Large intestine (tissue), 3 donors: ENCODE data around the gene DNASE2. TPM values are rescaled to one million over a fixed set of nuclear protein-coding genes. Genes with fewer than 3 reads are reported as not detected.

ENCODE experiments used
- DNase-seq, 2 donors: peaks; one replicate each; pipeline versions ENCODE4 v3.0.0 to v3.0.0-alpha.2; 2013
- H3K27ac ChIP-seq: one replicate; pipeline ENCODE4 v1.5.1; 2013; ENCODE audit warnings: low read length
- H3K27me3 ChIP-seq: 2 replicates; pipeline ENCODE4 v1.6.1; 2013; ENCODE audit warnings: low read length; ENCODE audit not compliant: control insufficient read depth, insufficient read depth
- H3K36me3 ChIP-seq: 2 replicates; pipeline ENCODE4 v1.6.1; 2013; ENCODE audit warnings: low read length; ENCODE audit not compliant: control insufficient read depth, insufficient read depth
- H3K4me1 ChIP-seq: one replicate; pipeline ENCODE4 v1.6.1; 2013; ENCODE audit warnings: low read length; ENCODE audit not compliant: control insufficient read depth, insufficient read depth
- H3K4me3 ChIP-seq: one replicate; pipeline ENCODE4 v1.5.1; 2013; ENCODE audit warnings: low read length
- H3K9me3 ChIP-seq: one replicate; pipeline ENCODE4 v1.6.1; 2013; ENCODE audit warnings: mild to moderate bottlenecking, low read depth, low read length, moderate library complexity; ENCODE audit not compliant: control insufficient read depth
- WGBS: methylation state at CpG from one replicate; pipeline ENCODE4 v1.1.5; 2013; ENCODE audit warnings: low lambda C conversion rate; ENCODE audit not compliant: insufficient coverage; 5-methylcytosine and 5-hydroxymethylcytosine counted together
- polyA plus RNA-seq: library from polyadenylated mRNA; unstranded; fragments of 120-200 nt; gene quantifications from one replicate; pipeline ENCODE4 v1.2.1, GENCODE V29; 2013

The DNASE2 gene
- polyA plus RNA-seq, 1 donor: 7.8 TPM

GRCh38 chr19:12873891-12874745, 7.1 kb downstream of the DNASE2 start:
- no peak for DNase-seq
- Histone ChIP-seq H3K4me1 (peaks cover 2% of the 10 kb centered on the region), H3K27ac (no peak overlapping the region), H3K36me3 (no peaks in the 10 kb centered on the region), H3K9me3 (peaks cover 15% of the 10 kb centered on the region), H3K4me3 (no peak overlapping the region), H3K27me3 (peaks cover 13% of the 10 kb centered on the region)
- WGBS: no CpG with 5 or more reads among the region's 86 CpGs

DNA sequence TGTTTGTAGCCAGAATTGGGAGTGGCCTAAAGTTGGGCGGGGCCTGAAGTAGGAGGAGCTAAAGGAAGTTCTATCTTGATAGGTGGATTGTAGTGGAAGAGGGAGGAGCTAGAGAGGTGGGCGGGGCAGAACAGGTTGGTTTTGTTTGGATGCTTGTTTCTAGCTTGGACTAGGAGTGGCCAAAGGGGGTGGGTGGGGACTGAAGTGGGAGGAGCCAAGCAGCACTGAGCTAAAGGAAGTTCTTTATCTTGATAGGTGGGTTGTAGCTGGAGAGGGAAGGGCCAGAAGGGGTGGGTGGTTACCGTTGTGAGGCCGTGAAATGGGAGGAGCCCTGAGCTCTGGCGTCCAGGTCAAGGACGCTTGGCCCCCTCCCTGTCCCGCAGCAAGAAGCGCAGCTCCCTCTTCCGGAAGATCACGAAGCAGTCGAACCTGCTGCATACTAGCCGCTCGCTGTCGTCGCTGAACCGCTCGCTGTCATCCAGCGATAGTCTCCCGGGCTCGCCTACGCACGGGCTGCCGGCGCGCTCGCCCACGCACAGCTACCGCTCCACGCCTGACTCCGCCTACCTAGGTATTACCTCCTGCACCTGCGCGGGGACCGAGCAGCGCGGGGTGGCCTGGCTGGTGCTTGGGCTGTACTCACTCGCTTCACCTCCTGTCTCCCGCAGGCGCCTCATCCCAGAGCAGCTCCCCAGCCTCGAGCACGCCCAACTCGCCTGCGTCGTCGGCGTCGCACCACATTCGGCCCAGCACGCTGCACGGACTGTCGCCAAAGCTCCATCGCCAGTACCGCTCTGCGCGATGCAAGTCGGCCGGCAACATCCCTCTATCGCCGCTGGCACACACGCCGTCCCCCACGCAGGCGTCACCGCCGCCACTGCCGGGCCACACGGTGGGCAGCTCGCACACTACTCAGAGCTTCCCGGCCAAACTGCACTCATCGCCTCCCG, 8.0 kb downstream of the DNASE2 start:
- no peaks in the 10 kb centered on the region for H3K36me3 ChIP-seq
- peak; percentile 42 to 45 for DNase-seq
- H3K27ac ChIP-seq: no peak overlapping the region
- H3K27me3 ChIP-seq: peaks cover 13% of the 10 kb centered on the region
- H3K4me1 ChIP-seq: peaks cover 2% of the 10 kb centered on the region
- H3K4me3 ChIP-seq: peak overlapping the region; percentile 16
- peaks cover 15% of the 10 kb centered on the region for H3K9me3 ChIP-seq
- no CpG with 5 or more reads among the region's 70 CpGs for WGBS

DNA sequence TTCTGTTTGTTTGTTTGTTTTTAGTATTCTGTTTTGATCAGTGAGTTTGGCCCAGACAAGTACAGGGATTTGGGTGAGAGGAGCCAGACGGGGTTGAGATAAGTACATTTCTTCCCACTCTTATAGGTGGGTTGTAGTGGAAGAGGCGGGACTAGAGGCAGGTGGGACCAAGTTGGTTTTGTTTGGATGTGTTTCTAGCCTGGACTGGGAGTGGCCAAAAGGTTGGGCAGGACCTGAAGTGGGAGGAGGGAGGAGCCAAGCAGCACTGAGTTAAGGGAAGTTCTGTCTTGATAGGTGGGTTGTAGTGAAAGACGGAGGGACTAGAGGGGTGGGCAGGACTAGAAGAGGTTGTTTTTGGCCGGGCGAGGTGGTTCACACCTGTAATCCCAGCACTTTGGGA, 9.0 kb downstream of the DNASE2 start:
- H3K27ac ChIP-seq: no peak overlapping the region
- no peaks in the 10 kb centered on the region for H3K36me3 ChIP-seq
- H3K4me1 ChIP-seq: peaks cover 2% of the 10 kb centered on the region
- WGBS: no CpG with 5 or more reads among the region's 5 CpGs
- DNase-seq: no peak
- H3K4me3 ChIP-seq: no peak overlapping the region
- H3K9me3 ChIP-seq: peaks cover 15% of the 10 kb centered on the region
- H3K27me3 ChIP-seq: peaks cover 13% of the 10 kb centered on the region

DNA sequence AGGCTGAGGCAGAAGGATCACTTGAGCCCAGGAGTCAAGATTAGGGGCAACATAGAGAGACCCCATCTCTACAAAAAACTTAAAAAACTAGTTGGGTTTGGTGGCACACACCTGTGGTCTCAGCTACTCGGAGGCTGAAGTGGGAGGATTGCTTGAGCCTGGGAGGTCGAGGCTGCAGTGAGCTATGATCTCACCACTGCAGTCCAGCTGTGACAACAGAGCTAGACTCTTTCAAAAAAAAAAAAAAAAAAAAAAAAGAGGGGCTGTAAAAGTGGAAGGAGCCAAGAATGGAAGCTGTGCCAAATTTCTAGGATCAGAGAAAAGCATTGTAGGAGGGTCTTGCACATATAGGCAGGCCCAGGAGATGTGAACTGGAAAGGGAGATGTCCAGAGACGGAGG, 9.6 kb downstream of the DNASE2 start:
- H3K9me3 ChIP-seq: peaks cover 15% of the 10 kb centered on the region
- DNase-seq: no peak
- H3K36me3 ChIP-seq: no peaks in the 10 kb centered on the region
- H3K4me3 ChIP-seq: no peak overlapping the region
- no peak overlapping the region for H3K27ac ChIP-seq
- peaks cover 13% of the 10 kb centered on the region for H3K27me3 ChIP-seq
- H3K4me1 ChIP-seq: peaks cover 2% of the 10 kb centered on the region
- WGBS: 58% methylated on average over 2 of the region's 3 CpGs

- Histone ChIP-seq H3K27ac (no peak overlapping the region), H3K36me3 (no peaks in the 10 kb centered on the region), H3K27me3 (peaks cover 5% of the 10 kb centered on the region), H3K4me1 (peaks cover 2% of the 10 kb centered on the region), H3K4me3 (no peak overlapping the region), H3K9me3 (peaks cover 9% of the 10 kb centered on the region)
- peak in 1 of 2 donors; percentile 47 for DNase-seq
- no CpG with 5 or more reads among the region's 10 CpGs for WGBS
Measured at GRCh38 chr19:12868540-12869112, 12.6 kb downstream of the DNASE2 start.

GRCh38 chr19:12867120-12868099, 13.8 kb downstream of the DNASE2 start:
- Histone ChIP-seq H3K27me3 (peaks cover 3% of the 10 kb centered on the region), H3K36me3 (no peaks in the 10 kb centered on the region), H3K4me1 (no peaks in the 10 kb centered on the region), H3K27ac (no peak overlapping the region), H3K4me3 (peak overlapping the region; percentile 41), H3K9me3 (peaks cover 3% of the 10 kb centered on the region)
- peak; percentile 57 to 74 for DNase-seq
- WGBS: no CpG with 5 or more reads among the region's 51 CpGs

GRCh38 chr19:12866416-12867119, 14.7 kb downstream of the DNASE2 start:
- WGBS: no CpG with 5 or more reads among the region's 29 CpGs
- H3K4me3 ChIP-seq: peak overlapping the region; percentile 41
- no peaks in the 10 kb centered on the region for H3K36me3 ChIP-seq
- H3K27ac ChIP-seq: no peak overlapping the region
- H3K27me3 ChIP-seq: peaks cover 3% of the 10 kb centered on the region
- DNase-seq: no peak
- no peaks in the 10 kb centered on the region for H3K4me1 ChIP-seq
- peaks cover 3% of the 10 kb centered on the region for H3K9me3 ChIP-seq

DNA sequence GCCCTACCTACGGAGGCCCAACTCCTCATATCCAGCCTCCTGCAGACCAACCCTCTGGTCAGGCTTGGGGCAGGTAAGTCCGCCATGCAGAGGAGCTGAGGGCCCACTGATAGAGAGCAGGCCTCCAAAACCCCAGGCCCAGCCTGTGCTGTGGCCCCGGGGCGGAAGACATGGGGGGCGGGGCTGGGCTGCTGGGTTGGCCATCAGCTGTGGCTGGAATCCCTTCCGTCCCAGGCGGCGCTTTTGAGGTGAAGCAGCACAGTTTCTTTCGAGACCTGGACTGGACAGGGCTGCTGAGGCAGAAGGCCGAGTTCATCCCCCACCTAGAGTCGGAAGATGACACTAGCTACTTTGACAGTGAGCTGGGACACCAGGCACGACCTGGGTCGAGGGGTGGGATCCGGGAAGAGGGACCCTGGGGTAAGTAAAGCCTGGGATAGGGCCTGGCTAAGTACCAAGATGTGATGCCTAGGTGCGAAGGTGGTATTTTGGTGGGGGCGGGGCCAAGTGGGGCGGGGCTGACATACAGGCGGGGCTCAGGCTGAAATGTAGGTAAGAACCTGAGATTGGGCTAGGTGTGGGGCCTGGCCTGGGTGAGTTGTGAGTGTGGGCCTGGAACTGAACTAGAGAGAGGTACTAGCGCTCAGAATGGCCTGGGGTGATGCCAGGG, 15.4 kb downstream of the DNASE2 start:
- no CpG with 5 or more reads among the region's 19 CpGs for WGBS
- H3K4me1 ChIP-seq: no peaks in the 10 kb centered on the region

More for the DNA sequence above, 15.4 kb downstream of the DNASE2 start:
- Histone ChIP-seq H3K9me3 (peaks cover 3% of the 10 kb centered on the region), H3K27me3 (peaks cover 3% of the 10 kb centered on the region), H3K36me3 (no peaks in the 10 kb centered on the region), H3K4me3 (no peak overlapping the region), H3K27ac (no peak overlapping the region)
- no peak for DNase-seq
